ENCODE data around the gene AGMO. TPM values are rescaled to one million over a fixed set of nuclear protein-coding genes. Genes with fewer than 3 reads are reported as not detected.

The AGMO gene
- total and polyA plus RNA-seq, 2 experiments from 2014 or later, result 0.42 to 0.55 TPM

GRCh38 chr7:15476531-15476918, 85.3 kb downstream of the AGMO start:
- H3K4me3 Mint-ChIP-seq, result no peak overlapping the region
- no peaks in the 10 kb centered on the region for H3K27me3 ChIP-seq (ENCODE audit: insufficient read depth)
- H2AFZ ChIP-seq, result no peak overlapping the region
- no peaks in the 10 kb centered on the region for H3K9me3 Mint-ChIP-seq
- DNase-seq (ENCODE audit: low spot score) (no peak), ATAC-seq (no peak)
- H3K27ac ChIP-seq (ENCODE audit: low read depth), result no peak overlapping the region
- no peaks in the 10 kb centered on the region for H3K79me2 ChIP-seq (replicated peaks; ENCODE audit: insufficient read depth)
- no peak overlapping the region for H3K4me3 ChIP-seq
- H3F3A ChIP-seq (replicated peaks; ENCODE audit: low read depth), result no peaks in the 10 kb centered on the region
- H3K36me3 ChIP-seq (ENCODE audit: insufficient read depth), result no peaks in the 10 kb centered on the region
- no peaks in the 10 kb centered on the region for H4K20me1 ChIP-seq (replicated peaks; ENCODE audit: insufficient read depth)
- H3K27me3 Mint-ChIP-seq (ENCODE audit: insufficient read depth, low read depth, poor library complexity), result no peaks in the 10 kb centered on the region
- H3K36me3 Mint-ChIP-seq (ENCODE audit: low read depth), result no peaks in the 10 kb centered on the region
- H3K27ac Mint-ChIP-seq, result no peak overlapping the region
- TF ChIP-seq ETS1 (IDR thresholded peaks at IDR 0.05) (no peak), ZNF114 (CRISPR knock-in tag; IDR thresholded peaks at IDR 0.05) (no peak), EZH2phosphoT487 (IDR thresholded peaks at IDR 0.05; ENCODE audit: unreplicated experiment) (no peak), REST (IDR thresholded peaks at IDR 0.05; ENCODE audit: unreplicated experiment) (no peak), JUNB (IDR thresholded peaks at IDR 0.05; ENCODE audit: unreplicated experiment) (no peak), STAT1 (IDR thresholded peaks at IDR 0.05; ENCODE audit: unreplicated experiment) (no peak), CREB1 (CRISPR knock-in tag; IDR thresholded peaks at IDR 0.05; ENCODE audit: low read depth) (no peak), NANOG (IDR thresholded peaks at IDR 0.05; ENCODE audit: borderline replicate concordance) (no peak), ZNF331 (CRISPR knock-in tag; IDR thresholded peaks at IDR 0.05; ENCODE audit: low read depth) (no peak), EZH2 (IDR thresholded peaks at IDR 0.05; ENCODE audit: low read depth, unreplicated experiment) (no peak), POLR2AphosphoS5 (IDR thresholded peaks at IDR 0.05; ENCODE audit: low read depth) (no peak), ZNF462 (CRISPR knock-in tag; IDR thresholded peaks at IDR 0.05) (no peak), CTCF (conservative IDR thresholded peaks at IDR 0.05; ENCODE audit: low read depth in 2 of 2) (no peak)
- no peak overlapping the region for H3K4me2 ChIP-seq
- no peaks in the 10 kb centered on the region for H3K4me1 ChIP-seq (ENCODE audit: insufficient read depth)
- no peaks in the 10 kb centered on the region for H3K9me2 ChIP-seq (ENCODE audit: insufficient read depth)
- H3K4me1 Mint-ChIP-seq, result no peaks in the 10 kb centered on the region
